ENCODE data around the gene DEFB129. TPM values are rescaled to one million over a fixed set of nuclear protein-coding genes. Genes with fewer than 3 reads are reported as not detected.

Gene DEFB129
- not detected in 3 replicates for polyA plus RNA-seq
- not detected for polyA plus RNA-seq (2011; ENCODE audit: low read depth)
- not detected in 2 replicates for polyA plus RNA-seq (2011; cell fraction: cytosol; rRNA removed)
- polyA plus RNA-seq (2011; cell fraction: nucleus; rRNA removed): not detected in 2 replicates
- not detected in 2 replicates for polyA plus RNA-seq (2012; ENCODE audit: low replicate concordance)
- polyA minus RNA-seq: not detected in 3 replicates
- not detected for polyA minus RNA-seq (2011; cell fraction: cytosol; rRNA and poly(A)+ RNA removed)
- polyA minus RNA-seq (2011; cell fraction: nucleus; rRNA and poly(A)+ RNA removed): not detected in 2 replicates

- no peak within 1 kb of the TSS for H3K9ac ChIP-seq (ENCODE audit: control insufficient read depth, extremely low read depth, insufficient read depth, low read length)
- no peak within 1 kb of the TSS for H3K4me3 ChIP-seq (ENCODE audit: control insufficient read depth in 2 of 3, extremely low read depth in 1 of 3, insufficient read depth in 2 of 3, low read depth in 1 of 3, low read length in 3 of 3)
- TF ChIP-seq CTCF (optimal IDR thresholded peaks at IDR 0.05 in 1 of 3, IDR thresholded peaks at IDR 0.05 in 1 of 3, conservative IDR thresholded peaks at IDR 0.05 in 1 of 3; ENCODE audit: extremely low read depth in 1 of 3, insufficient read depth in 2 of 3, low read length in 3 of 3): no peak
- TF ChIP-seq EZH2 (IDR thresholded peaks at IDR 0.05; ENCODE audit: low read length): no peak
- H3K4me1 ChIP-seq (ENCODE audit: control insufficient read depth, extremely low read depth, insufficient read depth, low read length): no peaks in the 10 kb centered on the region
- no peak within 1 kb of the TSS for H3K27ac ChIP-seq (ENCODE audit: control insufficient read depth, insufficient read depth, low read length)
- H3K36me3 ChIP-seq (ENCODE audit: control insufficient read depth in 2 of 2, extremely low read depth in 1 of 2, insufficient read depth in 2 of 2, low read length in 2 of 2): no peaks in the 10 kb centered on the region
- no peak for DNase-seq (ENCODE audit: low read depth, low spot score)
- no peaks in the 10 kb centered on the region for H3K79me2 ChIP-seq (ENCODE audit: control insufficient read depth, insufficient read depth, low read length)
- FAIRE-seq: no peak
- no peaks in the 10 kb centered on the region for H3K9me3 ChIP-seq (ENCODE audit: control insufficient read depth, low read depth, low read length)
- H3K27me3 ChIP-seq (ENCODE audit: control insufficient read depth, extremely low read depth, insufficient read depth, low read length): no peaks in the 10 kb centered on the region
- H2AFZ ChIP-seq (ENCODE audit: control insufficient read depth, low read length): no peak within 1 kb of the TSS
- no peak within 1 kb of the TSS for H3K4me2 ChIP-seq (ENCODE audit: control insufficient read depth, extremely low read depth, insufficient read depth, low read depth, low read length)
- H3K9me1 ChIP-seq (ENCODE audit: control insufficient read depth, extremely low read depth, insufficient read depth, low read length): no peaks in the 10 kb centered on the region
- dilution Hi-C loops (cut with MboI; ENCODE audit: extremely low pct_ligation_motif_present, low sequenced_read_pairs): no loop called here
- no peaks in the 10 kb centered on the region for H4K20me1 ChIP-seq (ENCODE audit: control insufficient read depth, extremely low read depth, insufficient read depth, low read length)
Observed at GRCh38 chr20:226958-227357, at the start of gene DEFB129. Gene DEFB129, plus strand, starts transcription at chr20:227258. Its CDS starts 31 bp downstream, at chr20:227289.

DNA sequence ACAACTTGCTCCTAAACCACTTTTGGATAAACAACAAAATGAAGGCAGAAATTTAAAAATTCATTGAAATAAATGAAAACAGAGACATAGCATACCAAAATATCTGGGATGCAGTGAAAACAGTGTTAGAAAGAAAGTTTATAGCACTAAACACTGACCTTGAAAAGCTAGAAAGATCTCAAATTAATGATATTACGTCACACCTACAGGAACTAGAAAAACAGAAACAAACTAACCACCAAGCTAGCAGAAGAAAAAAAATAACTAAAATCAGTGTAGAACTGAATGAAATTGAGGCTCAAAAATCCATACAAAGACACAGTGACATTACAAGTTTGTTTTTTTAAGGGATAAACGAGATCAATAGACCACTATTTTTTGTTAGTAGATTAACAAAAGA, 42.8 kb upstream of the DEFB129 start:
- Histone ChIP-seq H2AFZ (ENCODE audit: control insufficient read depth, low read length) (no peak overlapping the region), H3K4me1 (ENCODE audit: control insufficient read depth, extremely low read depth, insufficient read depth, low read length) (no peaks in the 10 kb centered on the region), H4K20me1 (ENCODE audit: control insufficient read depth, extremely low read depth, insufficient read depth, low read length) (no peaks in the 10 kb centered on the region), H3K4me3 (ENCODE audit: control insufficient read depth in 2 of 3, extremely low read depth in 1 of 3, insufficient read depth in 2 of 3, low read depth in 1 of 3, low read length in 3 of 3) (no peak overlapping the region), H3K27me3 (ENCODE audit: control insufficient read depth, extremely low read depth, insufficient read depth, low read length) (peaks cover 4% of the 10 kb centered on the region), H3K27ac (ENCODE audit: control insufficient read depth, insufficient read depth, low read length) (no peak overlapping the region), H3K4me2 (ENCODE audit: control insufficient read depth, extremely low read depth, insufficient read depth, low read depth, low read length) (no peak overlapping the region), H3K36me3 (ENCODE audit: control insufficient read depth in 2 of 2, extremely low read depth in 1 of 2, insufficient read depth in 2 of 2, low read length in 2 of 2) (no peaks in the 10 kb centered on the region), H3K9me1 (ENCODE audit: control insufficient read depth, extremely low read depth, insufficient read depth, low read length) (no peaks in the 10 kb centered on the region), H3K79me2 (ENCODE audit: control insufficient read depth, insufficient read depth, low read length) (no peaks in the 10 kb centered on the region), H3K9ac (ENCODE audit: control insufficient read depth, extremely low read depth, insufficient read depth, low read length) (no peak overlapping the region), H3K9me3 (ENCODE audit: control insufficient read depth, low read depth, low read length) (no peaks in the 10 kb centered on the region)
- FAIRE-seq (no peak), DNase-seq (ENCODE audit: low read depth, low spot score) (no peak)
- dilution Hi-C loops (cut with MboI; ENCODE audit: extremely low pct_ligation_motif_present, low sequenced_read_pairs): no loop called here
- TF ChIP-seq EZH2 (IDR thresholded peaks at IDR 0.05; ENCODE audit: low read length) (no peak), CTCF (optimal IDR thresholded peaks at IDR 0.05 in 1 of 3, IDR thresholded peaks at IDR 0.05 in 1 of 3, conservative IDR thresholded peaks at IDR 0.05 in 1 of 3; ENCODE audit: extremely low read depth in 1 of 3, insufficient read depth in 2 of 3, low read length in 3 of 3) (no peak)
